Kidney (tissue), 14 donors: ENCODE results near the gene FAU. TPM values are rescaled to one million over a fixed set of nuclear protein-coding genes. Genes with fewer than 3 reads are reported as not detected.

Experiments
- DNase-seq, 5 donors: peaks; one replicate each; pipeline ENCODE4 v3.0.0-alpha.2; 2013 to 2020
- FAIRE-seq: peaks from 2 replicates; lab custom pipeline; 2012; peaks lifted over from hg19 to GRCh38; lab: Jason Lieb, UNC
- H3K27ac ChIP-seq, 2 donors: one replicate each; pipeline ENCODE4 v1.7.0; 2013; ENCODE audit warnings: low read depth in 2 of 2, low read length in 2 of 2, inconsistent platforms in 1 of 2
- H3K27me3 ChIP-seq: one replicate; pipeline ENCODE4 v1.7.1; 2013; ENCODE audit warnings: low read length, inconsistent platforms; ENCODE audit not compliant: control insufficient read depth, insufficient read depth
- H3K36me3 ChIP-seq, 3 donors: one replicate each; pipeline versions ENCODE4 v1.7.0 to v1.7.1; 2013; ENCODE audit warnings: low read length in 3 of 3, control low read depth in 1 of 3, inconsistent platforms in 1 of 3; ENCODE audit not compliant: insufficient read depth in 3 of 3, control insufficient read depth in 2 of 3
- H3K4me1 ChIP-seq, 3 donors: one replicate each; pipeline versions ENCODE4 v1.7.0 to v1.7.1; 2013; ENCODE audit warnings: low read length in 3 of 3, inconsistent platforms in 1 of 3, low read depth in 1 of 3; ENCODE audit not compliant: control insufficient read depth in 2 of 3, insufficient read depth in 2 of 3
- H3K4me3 ChIP-seq, 3 donors: one replicate each; pipeline versions ENCODE4 v1.7.0 to v1.8.1; 2013; ENCODE audit warnings: low read length in 3 of 3, control low read depth in 1 of 3, inconsistent platforms in 1 of 3
- H3K9ac ChIP-seq, 3 donors: one replicate each; pipeline versions ENCODE4 v1.7.0 to v1.7.1; 2013; ENCODE audit warnings: low read length in 3 of 3, control low read depth in 1 of 3, inconsistent platforms in 1 of 3
- H3K9me3 ChIP-seq, 3 donors: one replicate each; pipeline versions ENCODE4 v1.7.0 to v1.7.1; 2013; ENCODE audit warnings: low read length in 3 of 3, control low read depth in 1 of 3, inconsistent platforms in 1 of 3; ENCODE audit not compliant: control insufficient read depth in 2 of 3, insufficient read depth in 1 of 3
- CTCF ChIP-seq: IDR thresholded peaks from 3 replicates; pipeline ENCODE4 v1.5.1; 2012; ENCODE audit warnings: mild to moderate bottlenecking, moderate library complexity, borderline replicate concordance; ENCODE audit not compliant: insufficient read depth; ENCODE audit errors: extremely low read depth
- intact Hi-C: fragments of 100-400 bp; cut with DNase I; formaldehyde crosslinking; loops from one replicate; pipeline ENCODE4 v1.11.1; 2022
- polyA plus RNA-seq: library from polyadenylated mRNA; stranded (reverse); fragments of 350-450 nt; fragmentation: Illumina TruSeq; extraction: RNeasy Lipid Tissue Mini Kit (QIAGEN cat#74804); gene quantifications from one replicate; pipeline ENCODE4 v1.2.3, GENCODE V29; 2014; ENCODE audit warnings: low read depth, low replicate concordance; ENCODE audit not compliant: insufficient read depth
- total RNA-seq: library from RNA; stranded (reverse); fragmentation: NEBNext Ultra II Directional; extraction: Animal tissue kit (Norgen Biotek cat#: 25700); gene quantifications from one replicate; pipeline ENCODE4 v1.2.1, GENCODE V29; 2021
- donor health status: control.
- donor health status: control.
- donor health status: control.
- donor health status: control.
- donor health status: control.
- donor health status: DM: yes; HTN: yes; CAD: no.
- donor health status: Normal renal cell carcinoma (clear cell type).

The FAU gene
- total and polyA plus RNA-seq, 2 donors from 2014 or later = 794 to 927 TPM

DNA sequence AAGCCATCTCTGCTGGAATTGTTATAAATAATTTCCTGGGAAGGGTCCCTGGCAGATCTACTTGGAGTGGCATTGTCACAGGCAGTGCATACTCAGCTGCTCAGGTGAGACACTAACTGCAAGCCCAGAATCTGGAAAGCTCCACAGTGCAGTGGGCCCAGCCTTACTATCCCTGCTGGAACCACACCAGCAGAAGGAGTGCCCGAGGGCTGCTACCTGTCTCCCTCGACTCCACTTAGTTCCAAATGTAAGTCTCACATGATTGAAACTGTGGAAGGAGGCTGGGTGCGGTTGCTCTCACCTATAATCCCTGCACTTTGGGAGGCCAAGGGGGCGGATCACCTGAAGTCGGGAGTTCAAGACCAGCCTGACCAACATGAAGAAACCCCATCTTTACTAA lies 26.7 kb upstream of the FAU start:
- FAIRE-seq (no peak), DNase-seq (peak in 1 of 5 donors; percentile 52)
- Histone ChIP-seq H3K27me3 (no peaks in the 10 kb centered on the region), H3K4me1 (peaks cover 0 to 10% (median 8%) of the 10 kb centered on the region in 3 donors), H3K36me3 (no peaks in the 10 kb centered on the region), H3K9ac (no peak overlapping the region), H3K27ac (no peak overlapping the region), H3K4me3 (no peak overlapping the region), H3K9me3 (no peaks in the 10 kb centered on the region)
- intact Hi-C loops = no loop called here
- TF ChIP-seq CTCF = no peak

DNA sequence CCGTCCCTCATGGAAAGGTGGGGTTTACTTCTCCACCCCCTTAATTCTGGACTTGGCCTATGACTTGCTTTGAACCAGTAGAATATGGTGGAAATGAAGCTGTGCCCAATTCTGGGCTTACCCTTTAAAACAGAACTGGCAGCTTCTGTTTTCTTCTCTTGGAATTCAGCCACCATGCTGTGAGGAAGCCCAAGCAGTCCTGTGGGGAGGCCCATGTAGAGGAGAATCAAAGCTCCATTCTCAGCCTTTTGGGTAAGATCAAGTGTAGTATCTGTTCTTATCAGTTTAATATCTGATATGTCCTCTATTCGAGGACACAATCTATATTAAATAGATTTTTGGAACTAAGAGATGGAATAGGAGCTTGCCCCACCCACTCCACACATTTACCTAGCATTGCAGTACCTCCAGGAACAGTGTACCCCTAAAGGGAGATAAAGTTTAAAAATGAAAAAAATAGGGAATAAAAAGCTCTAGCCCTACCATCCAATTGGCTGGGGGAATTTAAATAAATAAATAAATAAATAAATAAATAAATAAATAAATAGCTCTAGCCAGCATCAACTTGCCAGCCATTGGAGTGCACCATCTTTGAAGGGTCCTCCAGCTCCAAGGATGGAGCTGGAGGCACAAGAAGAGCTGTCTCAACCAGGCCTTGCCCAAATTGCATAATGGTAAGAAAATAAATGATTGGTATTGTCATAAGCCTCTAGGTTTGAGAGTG lies 25.6 kb upstream of the FAU start:
- no peak for TF ChIP-seq CTCF
- Histone ChIP-seq H3K36me3 (no peaks in the 10 kb centered on the region), H3K4me1 (peaks cover 0 to 10% (median 8%) of the 10 kb centered on the region in 3 donors), H3K4me3 (no peak overlapping the region), H3K27me3 (no peaks in the 10 kb centered on the region), H3K27ac (no peak overlapping the region), H3K9ac (no peak overlapping the region), H3K9me3 (no peaks in the 10 kb centered on the region)
- FAIRE-seq (no peak), DNase-seq (no peak)
- intact Hi-C loops = no loop called here

- Histone ChIP-seq H3K36me3 (no peaks in the 10 kb centered on the region), H3K27me3 (no peaks in the 10 kb centered on the region), H3K9ac (no peak overlapping the region), H3K4me1 (peaks cover 0 to 5% (median 2%) of the 10 kb centered on the region in 3 donors), H3K9me3 (no peaks in the 10 kb centered on the region), H3K27ac (no peak overlapping the region), H3K4me3 (no peak overlapping the region)
- intact Hi-C loops = no loop called here
- FAIRE-seq = no peak
- no peak for DNase-seq
- TF ChIP-seq CTCF = no peak
Observed at GRCh38 chr11:65141896-65142494, 20.1 kb upstream of the FAU start.
